GM12865 (cell line): ENCODE measurements around the gene CCZ1B.
"Not testable (repeated sequence)": the region's sequence is repeated elsewhere in the genome, so short reads cannot be mapped to it uniquely, and the experiment has no call there.

Source experiments
- DNase-seq: peaks from one replicate; pipeline ENCODE4 v3.0.0; 2010; ENCODE audit warnings: low read depth
- H3K4me3 ChIP-seq: 2 replicates; pipeline ENCODE4 v1.5.1; 2011; ENCODE audit warnings: mild to moderate bottlenecking, low read depth, low read length, control low read depth

The CCZ1B gene

DNA sequence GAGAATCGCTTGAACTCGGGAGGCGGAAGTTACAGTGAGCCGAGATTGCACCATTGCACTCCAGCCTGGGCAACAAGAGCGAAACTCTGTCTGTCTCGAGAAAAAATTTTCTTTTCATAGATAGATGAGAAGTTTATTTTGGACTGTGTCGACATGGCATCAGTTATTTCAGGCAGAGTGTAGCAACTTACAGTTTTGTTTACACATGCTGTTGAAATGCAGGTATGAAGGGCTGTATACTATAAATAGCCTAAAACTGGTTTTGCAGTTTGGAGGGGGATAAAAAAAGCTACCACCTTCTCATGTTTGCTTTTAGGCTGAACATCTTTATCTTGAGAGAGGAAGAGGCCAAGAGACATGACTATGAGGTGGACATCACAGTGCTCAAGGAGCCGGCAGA is 28.0 kb downstream of the CCZ1B start:
- not testable (repeated sequence) for DNase-seq, H3K4me3 ChIP-seq

DNA sequence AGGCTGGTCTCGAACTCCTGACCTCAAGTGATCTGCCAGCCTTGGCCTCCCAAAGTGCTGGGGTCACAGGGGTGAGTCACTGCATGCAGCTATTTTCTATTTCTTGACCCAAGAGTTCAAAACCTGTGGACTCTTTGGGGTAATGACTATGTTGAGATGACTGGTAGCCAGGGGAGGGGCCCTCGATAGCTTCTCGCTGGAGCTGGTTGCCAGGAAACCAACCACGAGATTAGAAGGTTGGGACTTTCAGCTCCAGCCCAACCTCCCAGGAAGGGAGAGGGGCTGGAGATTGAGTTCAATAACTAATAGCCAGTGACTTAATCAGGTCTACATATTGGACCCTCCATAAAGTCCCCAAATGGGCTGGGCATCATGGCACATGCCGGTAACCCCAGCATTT is 28.9 kb downstream of the CCZ1B start:
- not testable (repeated sequence) for DNase-seq, H3K4me3 ChIP-seq

DNA sequence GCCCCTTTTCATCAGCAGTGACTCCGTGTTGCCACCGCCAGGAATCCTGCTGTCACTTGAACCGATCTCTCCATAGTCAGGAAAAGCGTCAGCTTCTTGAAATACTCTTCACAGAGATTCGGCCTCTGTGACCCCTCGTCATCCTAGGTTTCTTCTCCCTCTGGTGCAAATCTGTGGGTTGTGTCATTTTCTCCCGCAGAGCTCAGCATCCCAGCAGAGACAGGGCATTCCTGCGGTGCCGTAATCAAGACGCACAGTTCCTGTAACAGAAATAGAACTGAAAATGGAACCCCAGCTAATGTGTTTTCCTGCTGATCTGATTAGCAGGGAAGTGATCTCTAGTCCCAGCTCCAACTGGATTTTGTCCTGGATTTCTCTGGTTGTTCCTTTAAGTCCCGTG is 31.8 kb downstream of the CCZ1B start:
- not testable (repeated sequence) for H3K4me3 ChIP-seq, DNase-seq

DNA sequence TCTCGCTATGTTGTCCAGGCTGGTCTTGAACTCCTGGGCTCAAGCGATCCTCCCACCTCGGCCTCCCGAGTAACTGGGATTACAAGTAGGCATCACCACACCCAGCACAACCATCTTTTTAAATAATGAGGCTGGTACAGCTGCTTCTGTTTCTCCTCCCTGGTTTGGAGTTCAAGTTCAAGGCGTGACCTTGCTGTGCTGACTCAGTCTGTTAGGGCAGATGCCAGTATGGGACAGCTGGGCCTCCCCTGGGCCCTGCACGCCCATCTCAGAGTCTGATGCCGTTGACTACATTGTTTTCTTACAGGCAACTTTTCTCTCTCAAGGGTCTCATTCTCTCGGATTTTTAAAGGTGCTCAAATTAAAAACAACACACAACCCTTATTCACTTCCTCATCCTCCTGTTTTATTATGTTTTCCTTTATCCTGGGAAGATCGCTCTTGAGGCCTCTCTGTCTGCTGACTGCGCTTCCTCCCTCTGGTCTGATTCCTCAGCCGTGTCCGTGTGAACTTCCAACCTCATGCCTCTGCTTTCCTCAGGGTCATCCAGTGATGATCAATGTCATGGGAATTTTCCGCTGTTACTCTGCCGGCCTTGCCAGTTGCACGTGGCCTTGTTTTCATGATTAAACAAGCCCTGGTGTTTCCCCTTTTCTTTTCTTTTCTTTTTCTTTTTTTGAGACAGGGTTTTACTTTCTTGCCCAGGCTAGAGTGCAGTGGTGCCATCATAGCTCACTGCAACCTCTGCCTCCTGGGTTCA is 33.8 kb downstream of the CCZ1B start:
- not testable (repeated sequence) for DNase-seq, H3K4me3 ChIP-seq

DNA sequence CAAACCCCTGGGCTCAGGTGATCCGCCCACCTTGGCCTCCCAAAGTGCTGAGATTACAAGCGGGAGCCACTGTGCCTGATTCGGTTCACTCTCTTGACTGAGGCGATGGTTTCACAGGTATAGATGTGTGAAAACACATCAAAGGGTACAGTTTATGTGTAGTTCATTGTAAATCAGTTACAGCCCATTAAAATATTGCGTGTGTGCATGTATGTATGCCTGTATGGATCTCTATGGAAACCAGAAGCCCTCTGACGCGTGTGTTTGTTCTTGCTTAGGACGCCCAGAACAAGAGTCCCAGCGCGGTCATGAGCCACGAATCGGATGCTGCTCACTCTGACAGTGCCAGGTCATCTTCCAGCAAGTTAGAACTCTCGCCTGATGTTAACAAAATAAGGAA is 36.7 kb downstream of the CCZ1B start:
- not testable (repeated sequence) for DNase-seq, H3K4me3 ChIP-seq

DNA sequence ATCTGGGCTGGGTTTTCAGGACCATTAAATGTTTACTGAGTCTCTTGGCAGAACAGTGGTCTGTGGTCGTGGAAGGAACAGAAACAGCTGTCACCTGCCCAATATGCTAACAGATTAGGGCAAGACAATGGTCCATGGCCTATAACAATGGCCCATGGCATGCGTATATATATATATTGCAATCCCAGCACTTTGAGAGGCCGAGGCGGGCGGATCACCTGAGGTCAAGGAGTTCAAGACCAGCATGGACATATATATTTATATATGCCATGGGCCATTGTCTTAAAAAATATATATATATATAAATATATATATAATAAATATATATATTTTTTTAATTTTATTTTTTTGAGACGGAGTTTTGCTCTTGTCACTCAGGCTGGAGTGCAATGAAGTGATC is 44.5 kb downstream of the CCZ1B start:
- H3K4me3 ChIP-seq: not testable (repeated sequence)

DNA sequence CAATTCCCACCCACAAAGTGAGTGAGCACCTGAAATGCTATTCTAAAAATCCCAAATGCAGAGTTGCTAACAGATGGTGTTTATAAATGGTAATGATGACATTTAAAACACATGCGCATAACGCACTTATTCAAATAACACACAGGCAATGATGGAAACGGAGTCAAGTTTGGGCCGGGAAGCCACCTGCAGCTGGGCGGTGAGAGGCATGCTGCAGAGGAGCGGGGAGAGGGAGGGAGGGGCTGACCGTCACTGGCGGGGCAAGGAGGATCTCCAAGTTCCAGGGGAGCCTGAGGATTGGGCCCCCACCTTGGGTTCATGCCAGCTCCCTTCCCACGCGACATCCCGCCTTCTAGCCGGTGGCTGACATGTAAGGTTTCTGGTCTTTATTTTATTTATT is 64.9 kb downstream of the CCZ1B start:
- DNase-seq, H3K4me3 ChIP-seq: not testable (repeated sequence)

More for the DNA sequence above, 44.5 kb downstream of the CCZ1B start:
- DNase-seq: not testable (repeated sequence)

DNA sequence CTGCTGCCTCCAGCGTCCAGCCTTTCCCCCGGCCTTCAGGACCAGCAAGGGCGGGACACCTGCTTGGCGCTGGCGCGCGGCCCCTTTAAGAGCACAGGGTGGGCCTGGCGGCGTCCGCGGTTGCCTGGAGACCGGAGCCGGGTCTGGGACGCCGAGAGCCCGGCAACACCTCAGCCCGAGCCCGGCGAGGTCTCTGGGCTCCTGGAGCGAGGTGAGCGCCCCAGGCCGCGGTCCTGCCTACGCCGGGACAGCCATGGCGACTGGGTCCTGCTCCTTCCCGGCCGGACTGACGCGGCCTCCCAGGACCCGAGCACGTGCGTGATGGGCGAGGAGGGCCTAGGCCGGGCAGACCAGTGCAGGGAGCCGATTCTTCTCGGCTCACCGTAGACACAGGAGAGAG is 72.1 kb downstream of the CCZ1B start, which contains the start of gene RSPH10B2:
Gene RSPH10B2, plus strand, starts transcription at position 140 of the 400 bp plus-strand sequence. CDS start 3,575 bp downstream, outside the sequence.
- H3K4me3 ChIP-seq, DNase-seq: not testable (repeated sequence)

DNA sequence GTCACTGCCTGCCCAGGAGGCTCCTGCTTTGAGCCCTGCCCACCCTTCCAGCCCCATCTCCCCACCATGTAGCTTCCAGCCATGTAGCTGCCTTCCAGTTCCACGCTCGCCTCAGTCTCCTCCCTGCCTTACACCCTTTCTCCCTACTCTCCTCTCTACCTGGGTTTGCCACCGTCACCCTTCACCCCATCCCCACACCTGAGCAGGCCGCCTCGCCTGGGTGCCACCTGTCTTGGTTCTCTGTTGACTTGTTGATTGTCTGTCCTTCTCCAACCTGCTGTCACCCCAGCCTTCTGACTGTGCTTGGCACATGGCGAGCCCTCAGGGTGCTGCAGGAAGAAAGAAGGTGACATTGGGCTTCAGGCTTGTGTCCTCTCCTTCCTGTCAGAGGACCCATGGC is 75.9 kb downstream of the CCZ1B start:
- not testable (repeated sequence) for DNase-seq

DNA sequence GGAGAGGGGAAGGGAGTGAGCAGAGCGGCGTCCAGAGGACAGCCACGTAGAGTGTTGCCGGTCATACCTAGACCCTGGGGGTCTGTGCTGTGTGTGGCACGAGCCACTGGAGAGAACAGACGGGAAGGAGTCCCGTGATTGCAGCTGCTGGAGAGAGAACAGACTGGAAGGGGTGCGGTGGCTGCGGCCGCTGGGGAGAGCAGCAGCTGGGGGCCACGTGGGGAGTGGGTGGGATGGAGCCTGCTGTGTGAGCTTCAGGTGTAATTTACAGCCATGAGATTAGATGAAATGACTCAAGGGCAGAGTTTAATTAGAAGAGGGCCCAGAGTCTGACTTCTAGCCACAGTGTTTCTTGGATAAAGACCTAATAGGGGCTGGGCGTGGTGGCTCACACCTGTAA is 76.7 kb downstream of the CCZ1B start:
- not testable (repeated sequence) for DNase-seq, H3K4me3 ChIP-seq

More for the DNA sequence above, 75.9 kb downstream of the CCZ1B start:
- H3K4me3 ChIP-seq: not testable (repeated sequence)
